ENCODE results near the gene C1QTNF9B. TPM values are rescaled to one million over a fixed set of nuclear protein-coding genes. Genes with fewer than 3 reads are reported as not detected.

Gene C1QTNF9B
- polyA plus RNA-seq, 2 of the 4 experiments (the other 2 are of a cell fraction) = not detected

- TF ChIP-seq, protein P1, sequence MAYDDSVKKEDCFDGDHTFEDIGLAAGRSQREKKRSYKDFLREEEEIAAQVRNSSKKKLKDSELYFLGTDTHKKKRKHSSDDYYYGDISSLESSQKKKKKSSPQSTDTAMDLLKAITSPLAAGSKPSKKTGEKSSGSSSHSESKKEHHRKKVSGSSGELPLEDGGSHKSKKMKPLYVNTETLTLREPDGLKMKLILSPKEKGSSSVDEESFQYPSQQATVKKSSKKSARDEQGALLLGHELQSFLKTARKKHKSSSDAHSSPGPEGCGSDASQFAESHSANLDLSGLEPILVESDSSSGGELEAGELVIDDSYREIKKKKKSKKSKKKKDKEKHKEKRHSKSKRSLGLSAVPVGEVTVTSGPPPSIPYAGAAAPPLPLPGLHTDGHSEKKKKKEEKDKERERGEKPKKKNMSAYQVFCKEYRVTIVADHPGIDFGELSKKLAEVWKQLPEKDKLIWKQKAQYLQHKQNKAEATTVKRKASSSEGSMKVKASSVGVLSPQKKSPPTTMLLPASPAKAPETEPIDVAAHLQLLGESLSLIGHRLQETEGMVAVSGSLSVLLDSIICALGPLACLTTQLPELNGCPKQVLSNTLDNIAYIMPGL (CRISPR knock-in tag; IDR thresholded peaks at IDR 0.05; ENCODE audit: borderline replicate concordance) = no peak
- TF ChIP-seq KDM5A (IDR thresholded peaks at IDR 0.05) = no peak
- no peak for TF ChIP-seq RAD21 (conservative IDR thresholded peaks at IDR 0.05 in 1 of 2, IDR thresholded peaks at IDR 0.05 in 1 of 2)
Measured at GRCh38 chr13:23842406-23842805, 54.9 kb downstream of the C1QTNF9B start (continued).

Other genes starting within 250 kb of the C1QTNF9B start
- 27.5 and 32.8 TPM in 2 replicates for gene MIPEP, start 8.1 kb downstream of the C1QTNF9B start, polyA plus RNA-seq (2011; rRNA removed)
- gene MIPEP, start 8.1 kb downstream of the C1QTNF9B start, polyA plus RNA-seq (2017; fragmentation: RNase III; extraction: RNeasy Plus Mini Kit Qiagen cat#74134 plus additional on column Dnase treatment) = 19.5 to 21.8 TPM (median 21.6 TPM) in 3 replicates

Measured in A549 (cell line).